ENCODE data around the gene P2RX6.
"Not testable (repeated sequence)": the region's sequence is repeated elsewhere in the genome, so short reads cannot be mapped to it uniquely, and the experiment has no call there.

Gene P2RX6

GRCh38 chr22:21060363-21060762, 45.4 kb downstream of the P2RX6 start:
- FAIRE-seq: not testable (repeated sequence)

GRCh38 chr22:21061660-21062321, 46.8 kb downstream of the P2RX6 start:
- not testable (repeated sequence) for FAIRE-seq

GRCh38 chr22:21064425-21064824, 49.5 kb downstream of the P2RX6 start:
- FAIRE-seq: not testable (repeated sequence)

- FAIRE-seq: no peak
Measured at GRCh38 chr22:21064917-21065864, 50.2 kb downstream of the P2RX6 start.

GRCh38 chr22:21067075-21067900, 52.3 kb downstream of the P2RX6 start:
- FAIRE-seq: no peak

GRCh38 chr22:21067901-21068680, 53.1 kb downstream of the P2RX6 start:
- FAIRE-seq: no peak

GRCh38 chr22:21068681-21069276, 53.8 kb downstream of the P2RX6 start:
- FAIRE-seq: no peak

- no peak for FAIRE-seq
Measured at GRCh38 chr22:21069375-21069774, 54.4 kb downstream of the P2RX6 start.

GRCh38 chr22:21070690-21071615, 56.0 kb downstream of the P2RX6 start:
- no peak for FAIRE-seq

GRCh38 chr22:21071796-21072195, 56.8 kb downstream of the P2RX6 start:
- not testable (repeated sequence) for FAIRE-seq

GRCh38 chr22:21073023-21073422, 58.1 kb downstream of the P2RX6 start:
- no peak for FAIRE-seq

- no peak for FAIRE-seq
Measured at GRCh38 chr22:21073482-21073881, 58.5 kb downstream of the P2RX6 start.

GRCh38 chr22:21074102-21074715, 59.2 kb downstream of the P2RX6 start:
- no peak for FAIRE-seq

GRCh38 chr22:21075516-21076138, 60.7 kb downstream of the P2RX6 start:
- FAIRE-seq: no peak

- FAIRE-seq: no peak
Measured at GRCh38 chr22:21076912-21077625, 62.1 kb downstream of the P2RX6 start.

Measured in endometrium (tissue), 2 donors.